ENCODE measurements around the gene GOLGA1. TPM values are rescaled to one million over a fixed set of nuclear protein-coding genes. Genes with fewer than 3 reads are reported as not detected.

Gene GOLGA1
- total RNA-seq, 1 donor = 8.5 TPM

DNA sequence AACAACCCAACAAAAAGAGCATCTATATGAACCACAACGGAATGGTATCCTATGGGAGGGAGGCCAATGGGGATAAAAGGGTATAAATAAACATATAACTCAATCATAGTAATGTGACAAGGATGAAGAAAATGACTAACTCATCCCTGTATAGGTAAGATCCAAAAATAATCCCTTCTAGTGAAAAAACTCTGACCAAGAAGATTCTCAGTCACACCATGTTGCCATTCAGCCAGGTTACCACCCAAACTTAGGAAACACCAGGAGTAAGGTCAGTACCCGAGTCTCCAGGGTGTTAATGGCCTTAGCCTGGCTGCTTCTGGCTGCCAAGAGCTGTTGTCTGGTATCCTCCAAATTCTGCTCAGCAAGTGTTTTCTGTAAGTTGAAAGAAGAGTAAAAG, 32.8 kb downstream of the GOLGA1 start:
- H3K9me3 ChIP-seq (ENCODE audit: low read depth, low read length) = no peaks in the 10 kb centered on the region
- no peaks in the 10 kb centered on the region for H3K4me1 ChIP-seq (ENCODE audit: insufficient read depth, low read length)

DNA sequence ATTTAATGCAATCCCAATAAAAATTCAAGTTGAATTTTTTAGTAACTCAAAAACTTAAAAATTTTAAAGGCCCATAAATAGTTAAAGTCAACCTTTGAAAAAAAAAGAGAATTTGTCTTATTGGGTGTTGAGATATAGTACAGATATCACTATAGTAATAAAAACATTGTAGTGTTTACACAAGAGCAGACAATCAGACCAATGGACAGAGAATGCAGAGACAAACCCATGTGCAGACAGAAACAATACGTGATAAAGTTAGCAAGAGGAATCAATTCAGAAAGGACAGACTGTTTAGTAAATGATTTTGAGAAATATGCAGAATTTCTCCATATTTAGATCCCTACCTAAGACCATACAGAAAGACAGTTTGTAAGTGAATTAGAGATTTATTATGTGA, 33.9 kb downstream of the GOLGA1 start:
- no peaks in the 10 kb centered on the region for H3K27me3 ChIP-seq (ENCODE audit: insufficient read depth, low read length)
- no peaks in the 10 kb centered on the region for H3K9me3 ChIP-seq (ENCODE audit: low read depth, low read length)

More for the DNA sequence above, 32.8 kb downstream of the GOLGA1 start:
- Histone ChIP-seq H3K4me3 (ENCODE audit: low read length) (no peak overlapping the region), H3K27me3 (ENCODE audit: insufficient read depth, low read length) (no peaks in the 10 kb centered on the region)

DNA sequence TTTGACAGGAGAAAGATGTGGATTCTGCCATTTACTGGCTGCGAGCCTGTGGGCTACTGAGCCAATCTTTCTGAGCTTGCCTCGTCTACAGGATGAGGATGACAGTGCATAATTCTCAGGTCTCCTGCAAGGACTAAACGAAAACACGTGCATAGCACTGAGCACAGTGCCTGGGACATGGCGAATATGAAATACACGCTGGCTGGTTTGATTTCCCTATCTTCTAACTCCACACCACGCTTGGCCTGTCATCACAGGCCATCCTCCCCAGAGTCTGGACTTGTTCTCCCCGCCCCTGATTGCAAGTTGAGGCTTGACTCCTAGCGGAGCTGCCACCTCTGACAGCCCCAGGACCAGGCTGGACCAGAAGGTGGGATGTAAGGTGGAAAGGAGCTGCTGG, 41.0 kb downstream of the GOLGA1 start:
- Histone ChIP-seq H3K9me3 (ENCODE audit: low read depth, low read length) (no peaks in the 10 kb centered on the region), H3K4me1 (ENCODE audit: insufficient read depth, low read length) (no peaks in the 10 kb centered on the region), H3K27me3 (ENCODE audit: insufficient read depth, low read length) (no peaks in the 10 kb centered on the region), H3K4me3 (ENCODE audit: low read length) (no peak overlapping the region)

More for the DNA sequence above, 33.9 kb downstream of the GOLGA1 start:
- Histone ChIP-seq H3K4me3 (ENCODE audit: low read length) (no peak overlapping the region), H3K4me1 (ENCODE audit: insufficient read depth, low read length) (no peaks in the 10 kb centered on the region)

DNA sequence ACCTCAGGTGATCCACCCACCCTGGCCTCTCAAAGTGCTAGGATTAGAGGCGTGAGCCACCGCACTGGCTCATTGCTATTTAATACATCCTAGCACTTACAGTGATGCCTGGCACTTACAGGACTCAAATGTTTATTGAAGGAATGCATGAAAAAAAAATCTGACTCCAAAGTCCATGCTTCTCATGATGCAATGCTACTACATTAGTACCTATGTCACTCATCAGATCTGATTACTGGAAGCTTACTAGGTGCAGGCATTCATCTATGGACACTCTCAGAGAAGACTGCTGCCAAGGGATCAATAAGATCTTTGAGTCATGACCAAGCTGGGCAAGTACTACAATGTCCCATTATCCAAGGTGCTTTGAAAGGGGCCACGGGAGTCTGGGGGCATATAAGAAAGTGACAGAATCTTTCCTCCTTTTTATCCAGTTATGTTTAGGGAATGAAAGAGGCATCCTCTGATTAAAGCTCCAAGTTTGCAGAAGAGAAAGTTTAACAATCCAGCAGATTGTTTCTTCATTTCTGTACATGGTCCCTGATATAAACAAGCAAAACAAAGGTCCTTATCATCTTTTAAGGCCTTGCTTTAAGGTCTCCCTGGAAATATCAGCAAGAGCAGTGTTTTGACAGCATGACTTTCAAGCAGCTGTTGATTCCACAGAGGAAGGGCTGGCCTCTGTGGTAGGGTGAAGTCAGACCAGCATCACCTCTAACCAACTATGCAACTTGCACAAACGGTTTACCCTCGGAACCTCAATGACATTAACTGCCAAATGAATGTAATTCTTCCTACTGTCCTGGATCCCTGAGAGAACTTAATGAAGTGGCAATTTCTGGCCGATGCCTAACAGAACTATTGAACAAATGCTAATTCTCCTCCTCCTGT, 43.1 kb downstream of the GOLGA1 start:
- Histone ChIP-seq H3K27me3 (ENCODE audit: insufficient read depth, low read length) (no peaks in the 10 kb centered on the region), H3K4me3 (ENCODE audit: low read length) (no peak overlapping the region), H3K9me3 (ENCODE audit: low read depth, low read length) (no peaks in the 10 kb centered on the region), H3K4me1 (ENCODE audit: insufficient read depth, low read length) (no peaks in the 10 kb centered on the region)

DNA sequence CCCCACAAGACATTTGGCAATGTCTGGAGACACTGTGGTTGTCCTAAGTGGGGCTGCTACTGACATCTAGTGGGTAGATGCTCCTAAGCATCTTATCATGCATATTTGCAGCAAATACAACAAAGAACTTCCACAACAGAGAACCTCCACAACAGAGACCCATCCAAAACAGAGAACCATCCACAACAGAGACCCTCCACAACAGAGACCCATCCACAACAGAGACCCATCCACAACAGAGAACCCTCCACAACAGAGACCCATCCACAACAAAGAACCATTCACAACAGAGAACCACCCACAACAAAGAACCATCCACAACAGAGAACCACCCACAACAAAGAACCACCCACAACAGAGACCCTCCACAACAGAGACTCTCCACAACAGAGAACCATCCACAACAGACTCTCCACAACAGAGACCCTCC, 46.1 kb downstream of the GOLGA1 start:
- Histone ChIP-seq H3K9me3 (ENCODE audit: low read depth, low read length) (no peaks in the 10 kb centered on the region), H3K4me1 (ENCODE audit: insufficient read depth, low read length) (no peaks in the 10 kb centered on the region), H3K4me3 (ENCODE audit: low read length) (no peak overlapping the region), H3K27me3 (ENCODE audit: insufficient read depth, low read length) (no peaks in the 10 kb centered on the region)

DNA sequence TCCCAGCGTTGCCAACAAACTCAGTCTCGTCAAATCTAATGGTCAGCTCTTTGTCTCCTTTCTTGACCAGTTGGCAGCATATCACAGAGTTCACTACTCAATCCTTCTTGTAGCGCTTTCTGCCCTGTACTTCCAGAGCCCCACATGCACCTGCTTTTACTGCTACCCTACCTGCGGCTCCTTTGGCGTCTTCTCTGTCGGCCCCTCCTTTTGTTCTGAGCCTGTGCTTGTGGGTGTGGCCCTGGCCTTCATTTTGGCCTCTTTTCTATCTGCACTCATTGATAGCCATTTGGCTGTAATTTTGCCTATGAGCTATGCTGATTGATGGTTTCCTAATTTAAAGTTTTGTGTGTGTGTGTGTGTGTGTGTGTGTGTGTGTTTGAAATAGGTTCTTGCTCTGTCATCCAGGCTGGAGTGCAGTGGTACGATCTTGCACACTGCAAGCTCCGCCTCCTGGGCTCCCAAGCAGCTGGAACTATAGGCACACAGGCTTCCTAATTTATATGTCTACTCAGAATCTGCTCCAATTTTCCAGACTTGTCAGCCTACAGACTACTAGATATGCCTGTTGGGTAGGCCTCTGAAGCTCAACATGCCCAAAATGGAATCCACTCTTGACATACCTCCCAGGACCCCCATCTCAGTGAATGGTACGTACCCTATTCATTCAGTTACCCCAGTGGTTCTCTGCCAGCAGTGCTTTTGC, 46.7 kb downstream of the GOLGA1 start:
- Histone ChIP-seq H3K4me1 (ENCODE audit: insufficient read depth, low read length) (no peaks in the 10 kb centered on the region), H3K9me3 (ENCODE audit: low read depth, low read length) (no peaks in the 10 kb centered on the region), H3K27me3 (ENCODE audit: insufficient read depth, low read length) (no peaks in the 10 kb centered on the region), H3K4me3 (ENCODE audit: low read length) (no peak overlapping the region)

DNA sequence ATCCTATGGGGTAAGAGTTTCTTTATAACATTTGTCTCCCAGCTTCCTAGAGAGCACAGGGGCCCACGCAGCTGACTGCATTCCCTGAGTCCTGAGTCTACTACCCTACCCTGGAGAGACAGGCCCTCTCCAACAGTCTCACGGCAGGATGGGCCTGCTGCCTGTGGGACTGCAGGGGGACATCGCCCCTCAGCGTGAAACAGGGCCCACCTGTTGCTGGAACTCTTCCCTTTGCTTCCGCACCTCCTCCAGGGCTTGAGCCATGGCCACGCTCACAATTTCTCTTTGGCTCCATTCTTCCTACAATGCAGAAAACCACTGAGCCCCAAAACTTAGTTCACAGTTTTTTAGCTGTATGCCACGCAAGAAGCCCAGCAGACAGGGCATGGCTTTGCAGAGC, 50.7 kb downstream of the GOLGA1 start:
- Histone ChIP-seq H3K4me3 (ENCODE audit: low read length) (no peak overlapping the region), H3K9me3 (ENCODE audit: low read depth, low read length) (no peaks in the 10 kb centered on the region), H3K4me1 (ENCODE audit: insufficient read depth, low read length) (no peaks in the 10 kb centered on the region), H3K27me3 (ENCODE audit: insufficient read depth, low read length) (no peaks in the 10 kb centered on the region)

DNA sequence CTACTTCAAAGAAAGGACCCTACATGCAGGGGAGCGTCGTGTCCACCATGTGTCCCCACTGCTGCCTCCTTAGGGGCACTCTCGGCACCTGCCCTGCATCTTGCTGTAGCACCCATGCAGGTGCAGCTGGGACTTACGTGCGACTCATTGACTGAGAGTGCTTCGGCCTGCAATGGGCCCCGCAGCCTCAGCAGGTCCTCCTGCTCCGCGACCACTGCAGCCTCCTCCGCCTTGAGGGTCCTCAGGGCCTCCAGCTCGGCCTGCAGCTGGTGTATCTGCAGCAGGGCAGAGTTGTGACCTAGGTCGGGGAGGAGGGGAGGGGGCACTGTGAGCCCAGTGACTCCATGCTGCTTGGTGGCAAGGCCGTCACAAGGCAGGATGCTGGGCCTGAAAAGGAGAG, 51.9 kb downstream of the GOLGA1 start:
- Histone ChIP-seq H3K27me3 (ENCODE audit: insufficient read depth, low read length) (no peaks in the 10 kb centered on the region), H3K9me3 (ENCODE audit: low read depth, low read length) (no peaks in the 10 kb centered on the region), H3K4me1 (ENCODE audit: insufficient read depth, low read length) (no peaks in the 10 kb centered on the region), H3K4me3 (ENCODE audit: low read length) (no peak overlapping the region)

DNA sequence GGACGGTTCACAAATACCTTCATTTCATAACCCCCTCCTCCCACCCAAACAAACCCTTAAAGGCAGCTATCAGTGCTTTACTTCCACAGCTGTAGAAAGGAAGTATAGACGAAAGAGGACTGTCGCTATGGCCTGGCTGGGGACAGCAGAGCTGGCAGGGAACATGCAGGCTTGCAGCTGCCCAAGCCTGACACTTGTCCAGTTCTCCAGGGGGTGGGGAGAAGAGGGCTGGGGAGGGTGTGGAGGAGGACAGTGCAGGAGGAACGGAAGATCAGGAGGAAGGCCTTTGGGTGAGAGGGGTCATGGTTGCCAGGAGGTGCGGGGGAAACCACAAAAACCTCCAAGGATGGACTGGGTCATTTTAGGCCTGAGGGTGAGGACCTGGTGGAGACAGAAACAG, 53.1 kb downstream of the GOLGA1 start:
- no peaks in the 10 kb centered on the region for H3K9me3 ChIP-seq (ENCODE audit: low read depth, low read length)
- H3K4me3 ChIP-seq (ENCODE audit: low read length) = no peak overlapping the region
- no peaks in the 10 kb centered on the region for H3K27me3 ChIP-seq (ENCODE audit: insufficient read depth, low read length)
- H3K4me1 ChIP-seq (ENCODE audit: insufficient read depth, low read length) = no peaks in the 10 kb centered on the region

DNA sequence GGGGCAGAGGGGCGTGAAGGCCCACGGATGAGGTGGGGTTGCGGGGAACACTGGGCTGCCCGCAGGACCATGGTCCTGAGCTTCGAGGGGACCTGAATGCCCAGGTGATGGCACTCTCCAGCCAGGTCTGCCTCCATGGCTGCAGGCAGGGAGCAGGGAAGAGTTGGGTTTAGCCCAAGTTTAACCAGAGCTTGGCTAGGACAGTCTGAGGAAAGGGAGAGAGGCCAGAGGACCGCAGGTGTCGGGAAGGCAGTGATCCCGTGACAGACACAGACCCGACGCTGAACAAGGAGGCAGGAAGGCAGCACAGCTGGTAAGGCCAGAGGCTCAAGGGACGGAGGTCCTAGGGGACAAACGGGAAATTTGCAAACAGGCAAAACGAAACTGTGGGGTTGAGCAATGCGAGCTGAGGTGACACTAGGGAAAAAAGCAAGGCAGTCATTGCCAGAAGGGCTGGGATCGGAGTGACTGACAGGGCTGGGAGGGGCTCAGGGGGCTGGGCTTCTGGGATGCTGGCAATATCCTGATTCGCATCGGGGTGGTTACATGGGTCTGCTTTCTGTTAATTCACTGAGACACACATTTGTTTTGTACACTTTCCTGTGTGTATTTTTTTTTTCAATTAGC, 53.9 kb downstream of the GOLGA1 start:
- Histone ChIP-seq H3K4me3 (ENCODE audit: low read length) (no peak overlapping the region), H3K4me1 (ENCODE audit: insufficient read depth, low read length) (no peaks in the 10 kb centered on the region), H3K9me3 (ENCODE audit: low read depth, low read length) (no peaks in the 10 kb centered on the region), H3K27me3 (ENCODE audit: insufficient read depth, low read length) (no peaks in the 10 kb centered on the region)

DNA sequence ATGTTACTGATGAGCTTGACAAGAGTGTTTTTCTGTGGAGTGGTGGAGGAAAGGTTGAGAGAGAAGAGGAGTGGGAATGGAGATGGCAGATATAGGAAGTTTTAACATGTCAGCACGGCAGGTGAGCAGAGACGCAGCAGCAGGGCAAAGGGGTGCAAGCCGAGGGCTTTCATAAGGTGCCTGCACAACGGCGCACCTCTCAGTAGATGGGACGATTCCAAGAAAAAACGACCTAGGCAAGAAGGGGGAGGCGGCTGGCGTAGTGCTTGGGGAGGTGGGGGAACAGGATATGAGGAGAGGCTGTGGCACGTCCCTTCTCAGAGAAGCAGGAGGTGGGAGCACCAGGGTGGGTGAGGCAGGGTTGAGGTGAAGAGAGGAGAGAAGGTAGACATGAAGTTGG, 54.4 kb downstream of the GOLGA1 start:
- H3K4me1 ChIP-seq (ENCODE audit: insufficient read depth, low read length) = no peaks in the 10 kb centered on the region
- no peaks in the 10 kb centered on the region for H3K27me3 ChIP-seq (ENCODE audit: insufficient read depth, low read length)
- H3K4me3 ChIP-seq (ENCODE audit: low read length) = no peak overlapping the region
- H3K9me3 ChIP-seq (ENCODE audit: low read depth, low read length) = no peaks in the 10 kb centered on the region

DNA sequence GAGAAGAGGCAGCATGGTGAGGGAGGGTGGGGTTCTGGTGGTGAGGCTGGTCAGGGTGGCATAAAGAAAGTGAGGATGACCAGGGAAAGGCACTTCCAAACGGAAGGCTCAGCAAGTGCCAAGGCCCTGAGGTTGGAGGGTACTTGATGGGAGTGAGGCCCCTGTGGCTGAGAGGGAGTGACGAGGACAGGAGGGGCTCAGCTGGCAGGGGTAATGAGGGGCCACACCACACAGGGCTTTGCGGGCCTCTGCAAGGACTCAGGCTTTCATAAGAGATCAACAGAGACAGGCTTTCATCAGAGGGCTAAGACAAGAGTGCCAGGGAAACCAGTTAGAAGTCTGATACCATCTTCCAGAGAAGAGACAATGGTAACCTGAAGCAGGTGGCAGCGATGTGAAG, 55.3 kb downstream of the GOLGA1 start:
- Histone ChIP-seq H3K9me3 (ENCODE audit: low read depth, low read length) (no peaks in the 10 kb centered on the region), H3K4me3 (ENCODE audit: low read length) (no peak overlapping the region), H3K27me3 (ENCODE audit: insufficient read depth, low read length) (no peaks in the 10 kb centered on the region), H3K4me1 (ENCODE audit: insufficient read depth, low read length) (no peaks in the 10 kb centered on the region)

DNA sequence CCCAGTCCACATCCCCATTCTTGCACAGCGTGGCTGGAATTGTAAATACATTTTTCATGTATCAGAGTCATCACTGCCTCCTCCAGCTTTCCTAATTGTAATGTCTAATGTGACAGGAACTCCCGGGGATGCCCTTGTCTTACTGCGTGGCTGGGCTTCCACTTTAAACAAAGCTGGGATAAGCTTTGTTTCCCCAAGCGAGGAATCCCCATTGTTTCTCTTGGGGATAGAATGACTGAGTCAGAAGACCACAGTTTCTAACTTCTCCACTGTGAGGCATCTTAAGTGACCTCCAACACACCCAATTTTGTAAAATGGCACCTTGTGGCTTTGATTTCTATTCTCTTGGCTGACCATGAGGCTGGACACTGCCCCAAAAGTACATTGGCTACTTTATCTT, 56.5 kb downstream of the GOLGA1 start:
- Histone ChIP-seq H3K27me3 (ENCODE audit: insufficient read depth, low read length) (no peaks in the 10 kb centered on the region), H3K9me3 (ENCODE audit: low read depth, low read length) (no peaks in the 10 kb centered on the region), H3K4me1 (ENCODE audit: insufficient read depth, low read length) (no peaks in the 10 kb centered on the region), H3K4me3 (ENCODE audit: low read length) (no peak overlapping the region)

DNA sequence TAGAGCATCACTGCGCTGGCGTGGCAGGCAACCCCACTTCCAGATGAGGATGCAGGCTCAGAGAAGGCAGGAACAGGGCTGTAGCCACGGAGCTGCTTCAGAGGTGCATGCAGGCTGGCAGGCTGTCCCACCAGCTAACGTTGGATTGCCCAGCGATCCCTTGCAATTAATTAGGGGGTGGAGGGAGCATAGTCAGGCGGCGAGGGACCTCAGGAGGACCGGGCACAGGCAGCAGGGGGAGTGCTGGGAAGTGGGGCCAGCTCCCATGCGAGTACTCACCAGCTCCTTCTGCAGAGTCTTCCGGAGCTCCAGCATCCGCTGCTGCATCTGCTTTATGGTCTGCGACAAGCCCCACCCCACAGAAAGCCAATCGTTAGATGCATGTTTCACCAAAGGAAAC, 58.7 kb downstream of the GOLGA1 start:
- Histone ChIP-seq H3K4me1 (ENCODE audit: insufficient read depth, low read length) (no peaks in the 10 kb centered on the region), H3K9me3 (ENCODE audit: low read depth, low read length) (no peaks in the 10 kb centered on the region), H3K27me3 (ENCODE audit: insufficient read depth, low read length) (no peaks in the 10 kb centered on the region), H3K4me3 (ENCODE audit: low read length) (no peak overlapping the region)

DNA sequence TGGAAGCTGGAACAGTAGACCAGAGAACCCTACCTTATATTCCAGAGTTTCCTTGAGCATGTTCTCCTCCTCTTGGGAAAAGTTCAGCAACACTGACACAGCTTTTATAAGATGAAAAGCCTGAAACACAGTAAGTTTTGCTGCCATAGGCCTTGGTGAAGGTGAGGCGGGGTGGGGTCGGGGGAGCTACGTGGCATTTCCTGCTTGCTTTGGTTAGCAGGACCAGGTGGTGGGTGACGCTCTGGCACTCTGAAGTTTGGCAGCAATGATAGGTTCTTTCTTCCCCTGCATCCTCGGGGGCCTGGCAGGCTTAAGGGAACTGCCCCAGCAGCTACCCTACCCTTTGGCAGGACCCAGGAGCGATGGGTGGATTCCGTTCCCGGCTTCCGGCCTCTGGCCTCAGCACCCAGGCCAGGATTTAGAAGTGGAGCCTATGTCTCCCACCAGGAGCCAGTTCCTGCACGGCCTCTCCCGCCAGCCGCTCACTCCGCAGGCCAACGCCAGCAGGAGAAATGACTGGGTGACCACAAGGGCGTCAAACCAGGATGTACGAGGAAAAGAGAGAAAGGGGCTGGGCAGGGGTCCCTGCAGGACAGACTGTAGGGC, 59.6 kb downstream of the GOLGA1 start:
- no peaks in the 10 kb centered on the region for H3K27me3 ChIP-seq (ENCODE audit: insufficient read depth, low read length)
- no peaks in the 10 kb centered on the region for H3K4me1 ChIP-seq (ENCODE audit: insufficient read depth, low read length)
- H3K4me3 ChIP-seq (ENCODE audit: low read length) = no peak overlapping the region
- H3K9me3 ChIP-seq (ENCODE audit: low read depth, low read length) = no peaks in the 10 kb centered on the region
